Left renal cortex interstitium (tissue), 4 donors: Measurements from ENCODE around the gene PIPOX. TPM values are rescaled to one million over a fixed set of nuclear protein-coding genes. Genes with fewer than 3 reads are reported as not detected.
A peak's percentile ranks its signal among the peaks of the same experiment; 100 is the strongest.

Source experiments
- DNase-seq, 4 donors: peaks; one replicate each; pipeline ENCODE4 v3.0.0-alpha.2; 2013; ENCODE audit warnings: low read depth in 4 of 4, low spot score in 2 of 4, missing footprints in 1 of 4
- polyA plus RNA-seq, 4 donors: library from polyadenylated mRNA; unstranded; fragments of 120-200 nt; gene quantifications; one replicate each; pipeline ENCODE4 v1.2.1, GENCODE V29; 2013; ENCODE audit not compliant: insufficient read length in 4 of 4

The PIPOX gene, protein sequence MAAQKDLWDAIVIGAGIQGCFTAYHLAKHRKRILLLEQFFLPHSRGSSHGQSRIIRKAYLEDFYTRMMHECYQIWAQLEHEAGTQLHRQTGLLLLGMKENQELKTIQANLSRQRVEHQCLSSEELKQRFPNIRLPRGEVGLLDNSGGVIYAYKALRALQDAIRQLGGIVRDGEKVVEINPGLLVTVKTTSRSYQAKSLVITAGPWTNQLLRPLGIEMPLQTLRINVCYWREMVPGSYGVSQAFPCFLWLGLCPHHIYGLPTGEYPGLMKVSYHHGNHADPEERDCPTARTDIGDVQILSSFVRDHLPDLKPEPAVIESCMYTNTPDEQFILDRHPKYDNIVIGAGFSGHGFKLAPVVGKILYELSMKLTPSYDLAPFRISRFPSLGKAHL
- polyA plus RNA-seq, result 10 to 100 TPM in 2 of 4 donors, 1 to 10 TPM in 2; 4.2 to 12.6 (median 9.1) TPM

GRCh38 chr17:29042679-29043538, at the start of gene PIPOX:
Gene PIPOX, plus strand, starts transcription at chr17:29043141. Its CDS starts 85 bp downstream, at chr17:29043226.
- DNase-seq, result no peak

DNA sequence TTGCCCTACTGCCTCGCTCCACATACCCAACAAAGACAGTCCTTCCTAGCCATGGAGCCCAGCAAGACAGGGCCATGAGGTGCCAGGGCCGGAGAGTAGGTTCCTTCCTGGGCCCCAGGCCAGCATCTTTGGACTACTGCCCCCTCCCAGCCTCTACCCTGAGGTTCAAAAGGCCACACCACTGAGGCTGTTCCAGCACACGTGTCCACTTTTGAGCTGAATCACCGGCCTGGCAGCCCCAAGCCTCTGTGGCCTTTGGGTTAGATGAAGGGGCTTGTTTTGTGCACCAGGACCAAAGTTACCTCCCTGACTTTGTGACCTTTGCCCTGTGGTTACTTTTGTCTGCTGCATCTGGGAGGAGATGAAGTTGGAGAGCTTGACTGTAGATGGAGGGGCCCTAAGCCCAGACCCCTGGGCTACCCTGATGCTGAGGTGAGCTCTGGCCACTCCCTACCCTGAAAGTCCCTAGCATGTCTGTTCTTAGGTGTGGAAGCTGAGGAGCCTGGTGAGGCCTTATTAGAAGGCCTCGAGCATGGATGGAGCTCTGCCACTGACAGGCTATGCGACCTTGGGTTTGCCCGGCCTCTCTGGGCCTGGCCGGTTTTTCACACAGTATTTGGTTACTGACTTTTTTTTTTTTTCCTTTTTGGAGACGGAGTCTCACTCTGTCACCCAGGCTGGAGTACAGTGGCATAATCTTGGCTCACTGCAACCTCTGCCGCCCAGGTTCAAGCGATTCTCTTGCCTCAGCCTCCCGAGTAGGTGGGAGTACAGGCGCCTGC, 49.1 kb upstream of the PIPOX start:
- no peak for DNase-seq

DNA sequence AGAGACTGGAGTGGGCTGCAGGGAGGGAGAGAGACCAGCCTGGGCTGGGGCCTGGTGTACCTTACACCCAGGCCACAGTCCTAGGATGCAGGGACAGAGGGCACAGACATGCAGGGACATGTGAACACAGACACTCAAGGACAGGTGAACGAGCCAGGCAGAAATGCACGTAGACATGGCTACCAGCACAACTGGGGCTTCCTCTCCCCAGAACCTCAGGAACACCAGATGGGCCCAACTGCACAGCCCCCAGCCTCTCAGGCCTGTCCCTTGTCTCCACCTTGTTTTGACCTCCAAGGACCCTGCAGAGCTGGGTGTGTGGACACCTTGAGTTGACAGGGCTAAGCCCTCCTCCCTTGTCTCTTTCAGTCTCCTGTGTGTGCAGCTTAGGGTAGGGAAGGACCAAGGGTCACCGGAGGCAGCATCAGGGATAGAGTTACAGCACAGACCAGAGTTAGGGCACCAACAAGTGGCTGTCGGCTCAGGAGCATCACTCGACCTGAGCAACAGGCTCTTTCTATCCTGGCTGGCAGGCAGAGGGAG, 46.3 kb upstream of the PIPOX start:
- DNase-seq, result no peak

GRCh38 chr17:28997806-28998205, 45.1 kb upstream of the PIPOX start:
- DNase-seq, result no peak

GRCh38 chr17:28999206-28999605, 43.7 kb upstream of the PIPOX start:
- DNase-seq, result no peak

- no peak for DNase-seq
Measured at GRCh38 chr17:29000973-29001372, 42.0 kb upstream of the PIPOX start.

DNA sequence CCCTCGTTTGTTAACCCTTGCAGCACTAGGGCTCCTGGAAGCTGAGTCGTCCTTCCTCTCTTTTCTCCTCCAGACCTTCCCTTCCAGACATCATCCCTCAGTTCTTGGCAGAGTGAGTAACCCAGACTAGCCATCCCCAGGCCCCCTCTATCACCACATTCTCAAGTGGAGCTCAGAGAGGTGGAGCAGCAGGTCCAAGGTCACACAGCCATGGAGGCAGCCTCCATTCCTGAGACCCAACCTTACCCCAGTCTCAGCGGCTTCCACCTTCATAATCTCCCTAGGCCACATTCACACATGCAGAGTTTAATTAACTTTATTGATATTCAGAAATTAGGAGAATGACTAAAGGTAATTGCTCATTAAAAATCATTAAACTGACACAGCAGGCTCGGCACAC, 40.1 kb upstream of the PIPOX start:
- no peak for DNase-seq

DNA sequence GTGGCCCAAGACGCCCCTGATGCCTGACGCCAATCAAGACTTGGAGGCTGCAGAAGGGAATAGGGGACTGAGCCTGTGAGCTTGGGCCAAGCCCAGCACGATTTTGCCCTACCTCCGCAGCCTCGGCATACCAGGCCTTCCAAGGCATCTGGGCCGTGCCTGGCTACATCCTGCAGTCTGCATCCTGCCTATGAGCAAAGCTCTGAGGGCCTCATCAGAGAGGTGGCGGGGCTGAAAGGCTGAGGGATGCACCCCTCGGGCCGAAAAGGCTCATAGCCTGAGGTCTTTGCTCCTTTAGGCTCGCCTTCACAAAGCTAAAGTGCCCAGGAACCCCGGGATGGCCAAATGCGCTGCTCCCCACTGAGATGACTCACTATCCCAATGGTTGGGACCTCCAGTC, 39.7 kb upstream of the PIPOX start:
- no peak for DNase-seq

- DNase-seq, result no peak
Measured at GRCh38 chr17:29004081-29004692, 38.8 kb upstream of the PIPOX start.

DNA sequence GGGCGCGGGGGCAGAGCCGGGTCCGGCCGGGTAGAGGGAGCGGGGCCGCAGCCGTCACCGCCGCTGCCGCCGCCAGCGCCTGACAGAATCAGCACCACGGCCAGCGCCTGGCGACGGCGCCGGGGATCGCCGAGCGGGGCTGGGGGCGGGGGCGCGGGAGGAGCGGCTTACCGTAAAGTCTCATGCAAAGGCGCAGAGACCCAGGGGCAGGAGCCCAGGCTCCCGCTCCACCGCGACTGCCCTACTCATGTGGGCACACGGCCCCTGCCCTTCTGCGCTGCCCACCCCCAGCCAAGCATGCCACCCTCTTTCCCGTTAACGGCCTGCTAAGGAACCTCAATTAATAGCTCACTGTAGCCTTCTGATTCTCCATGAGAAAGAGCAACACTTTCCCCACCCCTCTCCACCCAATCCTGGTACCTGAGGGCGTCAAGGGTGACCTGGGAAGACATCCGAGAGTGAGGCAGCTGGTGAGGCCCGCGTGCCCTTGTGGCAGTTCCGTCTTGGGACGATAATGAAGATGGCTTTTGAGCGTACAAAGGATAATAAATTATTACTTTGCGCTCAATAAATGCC, 36.9 kb upstream of the PIPOX start, which contains the start of gene SEZ6:
SEZ6 (minus strand) TSS at position 98 of the 576 bp plus-strand sequence. CDS start 164 bp downstream, outside the sequence.
- DNase-seq, result peak in 3 of 4 donors; percentile 59 to 79 (median 63)

DNA sequence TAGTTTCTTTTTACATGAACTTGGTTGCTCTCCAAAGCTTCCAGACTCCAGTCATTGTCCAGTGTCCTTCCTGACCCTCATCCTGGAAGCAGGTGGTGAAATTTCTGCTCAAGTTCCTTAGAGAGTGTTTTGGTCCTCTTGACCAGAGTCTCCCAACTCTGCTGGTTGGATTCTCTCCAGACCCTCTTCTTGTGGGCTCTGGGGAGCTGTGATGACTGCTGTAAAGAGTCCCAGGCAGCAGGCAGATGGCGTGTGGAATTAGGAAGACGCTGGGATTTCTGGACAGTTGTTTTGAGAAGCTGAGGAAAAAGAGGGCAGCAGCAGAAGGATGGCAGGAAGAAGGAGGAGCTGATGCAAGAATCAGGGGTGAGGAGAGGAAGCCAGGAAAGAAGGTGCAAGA, 35.5 kb upstream of the PIPOX start:
- DNase-seq, result no peak

DNA sequence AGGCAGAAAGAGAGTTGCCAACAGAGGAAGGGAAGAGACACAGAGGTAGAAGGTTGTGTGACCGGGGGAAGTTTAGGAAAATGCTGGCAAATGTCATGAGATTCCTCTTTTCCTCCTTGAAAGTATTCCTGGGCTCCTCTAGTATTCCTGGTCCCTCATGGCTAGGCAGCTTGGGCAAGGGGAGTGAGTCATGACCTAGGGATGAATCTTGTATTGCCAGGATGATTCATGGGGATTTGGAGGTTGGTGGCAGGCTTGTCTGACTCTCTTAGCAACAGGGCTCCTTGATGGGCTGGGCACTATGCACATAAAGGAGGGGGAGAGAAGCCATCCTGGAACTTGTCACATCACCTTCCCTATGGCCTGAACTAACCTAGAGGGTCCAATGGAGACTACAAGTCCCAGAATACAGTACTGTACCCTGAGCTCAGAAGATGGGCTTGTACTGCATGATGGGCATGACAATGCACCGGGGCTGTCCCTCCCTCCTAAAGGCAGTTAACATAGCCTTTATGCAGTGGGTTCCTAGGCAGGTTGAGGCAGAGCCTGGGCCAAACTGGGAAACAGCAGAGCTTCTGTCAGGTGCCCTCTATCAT, 35.0 kb upstream of the PIPOX start:
- DNase-seq, result no peak

GRCh38 chr17:29008591-29008990, 34.4 kb upstream of the PIPOX start:
- no peak for DNase-seq

GRCh38 chr17:29010129-29010528, 32.8 kb upstream of the PIPOX start:
- DNase-seq, result no peak

DNA sequence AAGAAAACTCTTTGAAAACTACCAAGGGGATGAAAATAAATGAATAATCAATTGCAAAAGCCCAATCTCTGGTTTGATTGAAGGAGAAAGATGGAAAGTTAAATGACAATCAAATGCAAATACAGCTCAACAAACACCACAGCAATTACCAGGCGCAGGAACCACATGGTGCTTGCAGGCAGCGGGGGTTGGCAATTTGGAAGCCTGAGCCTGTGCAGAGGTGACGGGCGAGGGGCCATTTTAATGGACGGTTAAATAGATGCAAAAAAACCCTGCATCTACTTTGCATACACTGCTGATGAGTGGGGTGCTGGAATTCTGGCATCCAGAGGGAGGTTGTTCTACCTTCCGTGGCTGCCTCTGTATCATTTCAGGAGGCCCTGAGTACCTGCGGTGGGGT, 32.4 kb upstream of the PIPOX start:
- DNase-seq, result no peak

GRCh38 chr17:29012535-29012934, 30.4 kb upstream of the PIPOX start:
- no peak for DNase-seq

GRCh38 chr17:29014716-29015115, 28.2 kb upstream of the PIPOX start:
- DNase-seq, result no peak

- DNase-seq, result no peak
Measured at GRCh38 chr17:29016345-29017210, 26.4 kb upstream of the PIPOX start.
